Activated T-cell treated with anti-CD3 and anti-CD28 coated beads, Interleukin-2, amount 50 U/mL, for 1 hour (primary cell): ENCODE measurements around the gene PRDM10.
"Not testable (repeated sequence)": the region's sequence is repeated elsewhere in the genome, so short reads cannot be mapped to it uniquely, and the experiment has no call there.

Experiments used
- DNase-seq: peaks from one replicate; pipeline ENCODE4 v3.0.0-alpha.2; 2020

Gene PRDM10

DNA sequence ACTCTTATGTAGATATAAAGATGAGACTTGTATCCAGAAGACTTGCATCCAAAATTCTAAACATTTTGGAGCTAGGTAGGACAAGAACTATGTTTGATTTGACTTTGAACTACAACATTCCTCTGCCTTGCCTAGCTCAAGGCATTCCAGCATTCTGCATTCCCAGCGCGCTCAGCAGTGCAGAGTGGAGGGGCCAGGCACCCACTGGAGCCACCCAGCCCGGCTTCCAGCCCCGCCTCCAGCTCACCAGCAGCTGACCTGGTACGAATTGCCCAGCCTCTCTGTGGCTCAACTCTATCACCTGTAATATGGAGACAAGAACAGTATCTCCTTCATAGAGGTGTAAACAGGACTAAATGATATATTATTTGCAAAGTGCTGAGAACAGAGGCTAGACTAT lies 28.8 kb downstream of the PRDM10 start:
- DNase-seq = no peak

DNA sequence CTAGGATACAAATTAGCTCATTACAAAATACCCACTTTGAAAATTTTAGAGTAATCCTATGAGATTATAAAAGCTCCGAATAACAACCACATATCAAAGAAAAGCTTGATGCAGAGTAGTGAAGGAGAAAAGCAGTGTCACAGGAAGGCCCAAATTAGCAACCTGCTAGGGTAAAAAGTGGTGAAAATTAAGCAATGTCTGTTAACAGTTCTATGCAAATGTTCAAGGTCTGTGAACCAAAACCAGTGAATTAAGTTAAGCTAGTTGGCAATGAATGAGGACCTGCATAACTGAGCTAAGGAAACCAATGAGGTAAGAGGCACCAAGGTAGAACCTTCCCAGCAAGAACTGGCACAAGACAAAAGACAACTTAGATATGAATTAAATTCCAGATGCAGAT lies 29.6 kb downstream of the PRDM10 start:
- DNase-seq = no peak

DNA sequence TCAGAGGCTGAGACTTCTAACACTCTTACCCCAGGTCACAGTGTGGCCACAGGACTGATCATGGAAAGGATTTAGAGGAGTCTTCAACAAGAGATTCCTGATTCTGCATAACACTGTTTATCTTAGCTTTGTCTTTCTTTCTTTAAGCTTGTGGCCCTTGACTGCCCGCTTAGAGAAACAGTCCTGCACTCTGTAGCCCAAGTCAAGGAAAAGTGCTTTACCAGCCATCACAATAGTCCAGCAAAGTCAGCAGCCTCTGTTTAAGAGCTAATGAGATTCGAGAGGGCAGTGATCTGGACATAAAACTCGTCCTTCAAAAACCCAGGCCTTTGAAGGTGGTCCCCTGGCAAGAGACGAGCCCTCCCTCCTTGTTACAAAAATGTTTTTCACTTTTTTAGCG lies 30.0 kb downstream of the PRDM10 start:
- no peak for DNase-seq

DNA sequence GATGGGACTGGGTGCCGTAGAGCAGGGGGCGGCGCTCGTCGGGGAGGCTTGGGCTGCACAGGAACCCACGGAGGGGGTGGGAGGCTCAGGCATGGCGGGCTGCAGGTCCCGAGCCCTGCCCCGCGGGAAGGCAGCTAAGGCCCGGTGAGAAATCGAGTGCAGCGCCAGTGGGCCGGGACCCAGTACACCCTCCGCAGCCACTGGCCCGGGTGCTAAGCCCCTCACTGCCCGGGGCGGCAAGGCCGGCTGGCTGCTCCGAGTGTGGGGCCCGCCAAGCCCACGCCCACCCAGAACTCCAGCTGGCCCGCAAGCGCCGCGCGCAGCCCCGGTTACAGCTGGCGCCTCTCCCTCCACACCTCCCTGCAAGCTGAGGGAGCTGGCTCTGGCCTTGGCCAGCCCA lies 30.8 kb downstream of the PRDM10 start:
- DNase-seq = not testable (repeated sequence)

DNA sequence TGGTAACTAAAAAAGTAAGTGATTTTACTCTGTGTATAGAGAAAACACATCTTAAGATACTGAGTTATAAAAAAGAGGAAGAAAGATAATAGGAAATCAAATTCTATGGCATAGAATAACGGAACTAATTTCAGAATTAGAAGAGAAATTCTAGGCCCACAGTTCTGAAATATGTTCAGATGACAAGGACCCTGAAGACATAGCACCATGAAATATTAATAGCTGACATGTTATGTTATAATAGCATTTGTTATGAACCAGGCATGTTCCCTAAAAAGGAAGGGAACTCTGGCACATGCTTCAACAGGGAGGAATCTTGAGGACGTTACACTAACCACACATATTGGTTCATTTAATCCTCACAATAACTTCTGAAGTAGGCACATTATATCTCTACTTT lies 32.7 kb downstream of the PRDM10 start:
- no peak for DNase-seq

DNA sequence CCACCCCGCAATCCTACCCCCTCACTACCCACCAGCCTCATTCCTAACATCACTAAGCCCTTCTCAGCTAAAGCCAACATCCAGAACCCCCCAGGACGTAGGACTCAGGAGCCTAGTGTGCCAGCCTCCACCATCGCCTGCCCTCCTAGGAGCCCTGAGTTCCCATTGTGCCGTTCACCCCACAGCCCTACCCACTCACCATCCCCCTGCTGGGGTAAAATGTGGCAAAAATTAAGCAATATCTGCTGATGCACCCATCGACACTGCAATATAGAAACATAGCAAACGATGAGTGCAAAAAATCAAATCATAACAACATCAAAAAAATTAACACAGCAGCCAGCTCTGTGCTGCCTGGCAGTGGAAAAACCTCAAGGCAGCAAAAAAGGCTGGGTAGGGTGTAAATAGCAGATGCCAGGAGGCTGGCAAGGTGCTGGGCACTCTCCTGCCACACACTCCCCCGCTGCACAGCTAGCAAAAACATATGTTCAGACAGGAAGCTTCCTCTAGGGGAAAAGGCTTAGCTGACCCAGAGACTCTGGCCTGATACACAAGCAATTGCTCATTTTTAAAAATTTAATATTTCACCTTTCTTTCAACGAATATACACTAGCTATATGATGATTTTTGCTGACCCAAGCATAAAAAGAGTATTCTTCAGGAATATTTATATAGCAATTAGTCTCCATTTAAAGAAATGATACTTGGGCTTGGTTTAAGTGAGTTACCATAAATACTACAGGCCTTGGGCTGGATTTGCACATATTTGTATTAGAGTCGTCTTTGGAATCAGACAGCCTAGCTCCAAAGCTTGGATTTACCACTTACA lies 33.8 kb downstream of the PRDM10 start:
- no peak for DNase-seq

DNA sequence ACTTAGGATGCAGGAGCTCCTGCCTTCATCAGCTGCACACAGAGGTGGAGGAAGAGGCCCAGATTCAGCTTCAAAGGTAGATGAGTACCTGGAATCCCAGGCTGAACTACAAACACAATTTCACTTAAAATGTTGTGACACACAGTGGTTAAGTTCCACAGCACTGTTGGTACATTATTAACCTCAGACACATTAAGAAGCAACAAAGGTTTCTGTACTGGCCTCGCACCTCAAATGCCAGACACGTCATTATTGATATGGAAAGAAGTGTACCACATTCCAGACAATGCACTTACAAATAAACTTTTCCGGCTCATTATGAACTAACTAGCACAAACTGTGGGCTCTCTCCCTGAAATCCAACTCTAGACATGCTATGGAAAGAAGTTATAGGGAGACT lies 34.6 kb downstream of the PRDM10 start:
- DNase-seq = no peak

DNA sequence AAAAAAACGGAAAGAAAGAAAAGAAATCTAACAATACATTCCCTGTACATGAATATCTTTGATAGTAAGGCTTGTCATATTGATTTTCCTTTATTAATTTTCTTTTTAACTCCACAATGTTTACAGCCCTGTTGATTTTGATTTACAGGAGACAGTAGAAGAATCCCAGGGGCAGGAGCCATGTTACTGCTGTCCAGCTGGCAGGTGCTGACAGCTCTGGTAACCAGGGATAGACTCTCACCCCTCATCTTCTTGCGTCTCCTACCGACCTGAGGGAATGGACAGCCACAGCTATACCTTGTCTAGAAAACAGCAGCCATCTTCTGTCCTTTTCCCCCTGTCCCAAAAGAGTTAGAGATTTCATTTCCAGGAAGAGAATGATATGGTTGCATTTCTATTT lies 37.4 kb downstream of the PRDM10 start:
- DNase-seq = no peak

DNA sequence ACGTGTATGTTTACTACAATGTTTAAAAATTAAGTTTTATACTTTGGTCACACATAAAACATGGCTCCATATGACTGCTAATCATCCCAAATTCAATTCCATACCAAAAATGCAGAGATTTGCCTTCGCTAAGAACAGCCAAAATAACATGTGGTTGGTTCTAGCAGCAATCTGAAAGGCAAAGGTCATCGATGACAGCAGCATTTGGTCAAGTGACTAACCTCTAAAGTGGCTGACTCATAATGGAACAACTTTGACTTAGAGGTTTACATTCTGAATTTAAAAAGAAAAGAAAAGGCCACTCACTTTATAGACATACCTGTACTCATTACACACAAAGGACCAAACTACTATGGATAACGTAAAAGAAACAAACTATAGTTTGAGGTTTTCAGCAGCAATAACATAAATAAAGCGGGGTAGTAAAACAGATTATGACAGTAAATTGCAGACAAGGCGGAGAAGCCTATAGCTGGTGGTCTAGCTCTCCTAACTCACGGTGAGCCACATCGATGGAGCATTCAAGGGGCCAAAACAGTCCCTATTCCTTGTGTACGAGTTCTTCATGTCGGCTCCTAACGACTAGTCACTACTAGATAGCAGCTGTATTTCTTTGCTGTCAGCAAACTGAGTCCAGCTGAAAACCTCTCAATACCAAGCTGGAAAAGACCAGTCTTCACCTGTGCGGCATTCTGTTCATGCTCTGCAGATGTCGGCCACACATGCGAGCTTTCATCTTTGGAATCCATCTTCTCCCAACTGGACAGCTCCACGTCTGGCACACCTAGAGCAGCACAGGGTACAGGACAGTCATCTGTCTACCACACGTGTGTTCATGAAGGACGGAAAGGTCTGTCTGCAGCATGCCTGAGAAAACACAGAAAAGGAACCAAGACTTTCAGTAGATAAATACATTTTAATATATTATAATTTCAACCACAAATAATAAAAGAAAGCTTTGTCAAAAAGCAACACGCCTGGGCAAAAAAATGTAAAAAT lies 42.1 kb downstream of the PRDM10 start:
- DNase-seq = no peak

DNA sequence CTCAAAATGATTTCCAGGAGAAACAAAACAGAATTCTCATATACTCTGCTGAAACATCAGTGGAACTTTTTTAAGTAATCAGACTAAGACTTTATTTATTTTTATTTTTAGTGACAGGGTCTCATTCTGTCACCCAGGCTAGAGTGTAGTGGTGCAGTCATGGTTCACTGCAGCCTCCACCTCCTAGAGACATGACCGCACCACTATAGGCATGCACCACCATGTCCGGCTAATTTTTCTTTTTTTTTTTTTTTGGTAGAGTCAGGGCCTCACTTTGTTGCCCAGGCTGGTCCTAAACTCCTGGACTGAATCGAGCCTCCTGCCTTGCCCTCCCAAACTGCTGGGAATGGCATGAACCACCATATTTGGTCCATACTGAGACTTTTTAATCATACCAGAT lies 42.9 kb downstream of the PRDM10 start:
- DNase-seq = no peak

DNA sequence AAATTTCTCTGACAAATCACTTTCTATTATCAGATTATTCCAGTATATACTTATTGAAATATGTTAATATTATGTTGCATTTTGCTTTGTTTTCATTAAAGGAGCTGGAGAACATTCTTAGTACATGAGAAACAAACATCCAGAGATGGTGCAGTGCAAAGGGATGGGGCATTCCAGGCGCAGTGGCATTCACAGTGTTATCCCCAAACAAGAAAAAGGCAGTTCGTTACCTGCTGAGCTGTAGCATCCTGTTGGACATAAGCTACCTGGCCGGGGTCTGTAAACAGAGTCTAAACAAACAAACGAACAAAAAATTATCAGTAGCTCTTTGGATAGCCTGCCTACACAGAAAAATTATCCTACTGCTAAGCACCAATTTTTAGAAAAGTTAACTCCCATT lies 47.4 kb downstream of the PRDM10 start:
- DNase-seq = no peak

DNA sequence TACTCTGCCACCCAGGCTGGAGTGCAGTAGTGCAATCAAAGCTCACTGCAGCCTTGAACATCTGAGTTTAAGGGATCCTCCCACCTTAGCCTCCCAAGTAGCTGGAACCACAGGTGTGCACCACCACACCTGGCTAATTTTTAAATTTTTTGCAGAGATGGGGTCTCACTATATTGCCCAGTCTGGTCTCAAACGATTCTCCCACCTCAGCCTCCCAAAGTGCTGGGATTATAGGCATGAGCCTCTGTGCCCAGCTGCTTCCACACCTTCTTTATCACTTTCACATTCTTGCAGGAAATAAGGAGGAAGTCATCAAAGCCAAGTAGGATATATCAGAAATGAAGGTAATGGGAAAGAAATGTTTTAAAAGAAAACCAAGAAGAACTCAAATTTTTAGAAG lies 47.9 kb downstream of the PRDM10 start:
- DNase-seq = not testable (repeated sequence)

DNA sequence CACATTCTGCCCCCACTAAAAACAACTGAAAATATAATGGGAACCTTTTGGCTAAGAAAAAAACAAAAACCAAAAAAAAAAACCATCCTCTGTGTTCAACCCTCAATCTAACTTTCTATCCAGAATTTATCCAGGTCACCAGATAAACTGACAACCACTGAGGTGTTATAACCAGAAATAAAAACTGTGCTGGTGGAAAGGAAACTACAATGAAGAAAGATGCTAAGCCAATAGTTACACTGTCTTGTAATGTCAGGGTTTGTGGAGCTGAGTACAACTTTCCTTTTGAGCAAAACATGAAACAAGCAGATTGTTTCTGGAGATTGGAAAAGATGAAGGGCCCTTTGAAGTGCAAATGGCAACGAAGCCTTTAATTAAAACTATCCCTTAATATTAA lies 50.8 kb downstream of the PRDM10 start:
- no peak for DNase-seq

DNA sequence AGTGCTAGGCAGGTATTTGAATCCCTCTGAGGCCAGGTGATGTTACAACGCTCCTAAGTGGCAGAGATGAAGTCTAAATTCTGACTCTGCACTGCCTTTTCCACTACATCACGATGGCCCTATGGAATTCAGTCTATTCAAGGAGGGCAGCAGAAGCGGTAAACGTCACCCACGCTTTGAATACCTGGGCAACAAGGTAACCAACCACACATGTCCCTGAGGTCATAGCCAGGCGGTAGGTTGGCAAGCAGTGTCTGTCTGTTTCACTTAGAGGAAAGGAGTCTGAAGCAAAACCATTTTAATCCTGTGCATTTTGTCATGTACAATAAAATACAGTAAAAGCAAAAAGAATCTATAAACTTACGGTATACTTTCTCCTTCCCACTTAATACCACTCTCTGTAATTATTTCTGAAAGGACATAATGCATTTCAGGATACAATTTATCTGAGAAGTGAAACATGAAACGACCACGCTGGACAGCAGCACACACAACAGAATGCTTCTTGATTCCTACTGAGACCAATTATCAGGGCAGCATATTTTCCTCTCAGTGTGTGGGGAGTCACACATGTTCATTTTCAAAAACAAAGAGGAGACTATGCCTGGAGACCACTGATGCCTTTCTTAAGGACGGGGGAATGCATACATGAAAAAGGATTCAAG lies 51.3 kb downstream of the PRDM10 start:
- no peak for DNase-seq

DNA sequence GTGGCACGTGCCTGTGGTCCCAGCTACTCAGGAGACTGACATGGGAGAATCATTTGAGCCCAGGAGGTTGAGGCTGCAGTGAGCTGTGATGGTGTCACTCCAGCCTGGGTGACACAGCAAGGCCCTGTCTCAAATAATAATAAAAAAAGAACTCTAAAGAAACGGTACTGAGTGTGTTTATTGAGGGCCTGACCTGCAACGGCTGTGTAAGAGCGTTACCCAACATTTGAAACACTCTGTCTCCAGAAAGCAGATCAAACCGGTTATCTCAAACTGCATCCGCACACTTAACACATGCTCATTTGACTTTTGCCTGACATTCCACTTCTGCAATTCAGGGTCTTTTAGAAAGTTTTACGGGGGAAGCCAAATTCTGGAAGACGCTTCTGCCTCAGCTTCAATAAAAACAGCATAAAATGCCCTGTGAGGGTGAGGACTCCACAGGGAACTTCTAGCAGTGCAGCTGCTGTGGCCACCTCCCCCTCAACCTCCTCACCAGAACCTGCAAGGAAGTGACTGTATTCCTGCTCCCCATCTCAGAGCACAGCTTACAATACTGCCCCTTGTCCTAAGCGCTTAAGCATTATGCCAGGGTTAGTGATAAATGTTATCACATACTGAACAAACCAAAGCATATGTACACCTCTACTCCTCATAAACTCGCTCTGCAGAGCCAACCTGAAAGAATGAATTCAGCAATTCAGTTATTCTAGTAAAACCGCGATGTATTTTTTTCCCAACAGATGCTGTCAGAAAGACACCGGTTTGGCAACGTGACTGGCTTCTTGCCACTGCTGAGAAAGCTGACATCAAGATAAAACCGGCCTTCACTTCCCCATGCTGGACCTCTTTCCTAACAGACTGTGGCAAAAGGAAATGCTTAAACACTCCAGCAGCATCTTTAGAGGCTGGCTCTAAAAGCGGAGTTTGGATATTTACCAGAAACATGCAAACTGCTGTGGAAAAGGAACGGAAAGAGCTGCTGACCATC lies 52.2 kb downstream of the PRDM10 start:
- no peak for DNase-seq

DNA sequence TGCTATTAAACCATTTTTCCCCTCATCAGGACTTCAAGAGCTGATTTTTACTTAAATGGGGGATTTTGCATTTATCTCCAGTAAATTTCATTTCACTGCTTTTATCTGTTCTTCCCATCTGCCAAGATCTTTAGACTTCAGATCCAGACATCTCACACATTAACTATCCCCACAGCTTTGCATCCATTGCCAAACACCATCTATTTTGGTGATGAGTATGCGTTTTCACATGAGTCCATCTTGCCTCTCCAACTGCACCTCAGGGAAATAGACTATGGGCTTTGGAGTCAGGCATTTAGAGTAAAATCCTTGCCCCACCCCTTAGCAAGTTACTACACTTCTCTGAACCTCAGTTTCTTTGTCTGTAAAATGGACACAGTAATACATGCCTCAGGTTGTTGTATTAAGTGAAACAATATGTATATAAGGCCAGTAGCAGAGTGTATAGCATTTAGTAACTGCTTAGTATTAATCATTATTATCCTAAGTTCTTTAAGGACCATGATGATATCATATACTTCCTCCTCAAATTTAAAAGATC lies 53.6 kb downstream of the PRDM10 start:
- DNase-seq = no peak

DNA sequence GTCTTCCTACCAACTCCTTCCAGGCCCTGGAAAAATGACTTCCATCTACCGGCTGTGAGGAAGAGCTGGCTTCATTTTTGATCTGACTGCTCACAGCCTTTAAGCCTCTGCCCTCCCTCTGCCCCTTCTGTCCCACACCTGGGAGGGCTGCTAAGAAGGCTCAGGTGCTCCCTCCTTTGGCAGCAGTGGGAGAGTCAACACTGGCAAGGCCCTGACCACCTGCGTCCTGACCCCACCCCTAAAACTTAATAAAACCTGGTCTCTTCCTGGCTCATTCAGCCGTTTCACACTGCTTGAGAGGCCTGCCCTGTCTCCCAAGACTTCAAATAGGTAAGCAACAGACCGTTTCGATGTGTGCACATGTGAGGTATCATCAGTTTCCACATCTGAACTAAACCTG lies 55.2 kb downstream of the PRDM10 start:
- no peak for DNase-seq

DNA sequence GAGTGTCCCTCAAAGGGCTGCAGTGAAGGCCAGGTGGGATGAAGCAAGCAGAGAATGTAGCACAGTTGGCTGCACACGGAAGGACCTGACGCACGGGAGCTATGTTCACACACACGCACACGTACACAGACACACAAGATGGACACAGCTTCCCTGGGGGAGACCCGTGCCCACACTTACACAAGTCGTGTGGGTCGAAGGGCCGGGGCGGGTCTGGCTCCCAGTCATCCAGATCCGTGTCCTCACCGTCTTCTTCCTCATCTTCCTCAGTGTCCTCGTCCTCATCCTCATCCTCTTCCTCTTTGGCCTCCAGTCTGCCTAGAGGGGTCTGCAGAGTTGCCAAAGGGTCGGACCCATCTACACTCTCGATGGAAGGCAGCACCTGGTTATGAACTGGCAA lies 55.7 kb downstream of the PRDM10 start:
- no peak for DNase-seq

DNA sequence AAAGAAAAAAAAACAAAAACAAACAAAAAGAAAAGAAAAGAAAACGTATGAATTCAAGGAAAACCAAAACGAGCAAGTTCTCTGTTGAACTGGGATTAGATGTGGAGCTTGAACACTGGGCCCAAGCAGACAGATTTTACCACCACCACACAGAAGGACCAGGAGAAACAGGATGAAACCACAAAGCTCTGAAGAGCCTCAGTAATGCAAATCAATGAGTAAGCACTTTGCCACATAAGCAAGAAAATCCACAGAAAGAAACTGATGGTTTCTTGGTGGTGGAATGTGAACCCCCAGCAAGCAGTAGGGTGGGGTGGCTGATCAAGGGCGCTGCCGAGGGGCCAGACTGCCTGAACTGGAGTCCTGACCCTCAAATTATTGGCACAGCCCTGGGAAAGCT lies 56.4 kb downstream of the PRDM10 start:
- DNase-seq = no peak

DNA sequence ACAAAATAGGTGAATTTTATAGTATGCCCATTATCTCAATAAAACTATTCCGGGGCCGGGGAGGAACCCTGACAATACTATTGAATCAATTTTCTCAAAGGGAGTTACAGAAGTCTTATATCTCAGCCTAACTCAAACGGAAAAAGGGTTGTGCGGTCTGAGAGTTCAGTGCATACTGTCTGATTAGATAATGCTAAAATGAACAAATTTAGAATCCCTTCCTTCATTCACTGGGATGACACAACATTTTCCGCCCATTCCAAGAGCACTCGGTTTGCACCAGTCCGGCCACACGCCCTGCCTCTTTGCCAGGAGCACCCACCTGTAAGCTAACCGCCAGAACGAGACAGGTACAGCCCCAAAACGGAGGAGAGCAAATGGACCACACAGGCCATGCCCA lies 57.3 kb downstream of the PRDM10 start:
- DNase-seq = no peak

DNA sequence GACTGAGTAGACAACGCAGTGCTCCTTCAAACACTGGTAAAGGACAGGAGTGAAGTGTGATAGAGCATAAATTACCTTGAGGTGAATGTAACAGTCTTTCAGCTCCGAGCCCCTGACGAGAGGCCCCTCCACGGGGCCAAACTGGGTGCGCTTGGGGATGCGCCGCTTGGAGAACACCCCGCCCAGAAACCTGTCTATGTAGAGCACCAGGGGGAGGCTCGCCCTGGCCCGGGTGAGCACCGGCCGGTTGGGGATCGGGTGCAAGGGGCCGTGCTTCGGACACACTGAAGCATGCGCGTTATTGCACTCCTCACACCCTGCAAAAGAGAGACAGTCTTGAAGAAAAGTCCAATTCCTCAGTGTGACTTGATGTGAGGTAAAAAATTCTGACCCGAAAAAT lies 57.9 kb downstream of the PRDM10 start:
- no peak for DNase-seq

DNA sequence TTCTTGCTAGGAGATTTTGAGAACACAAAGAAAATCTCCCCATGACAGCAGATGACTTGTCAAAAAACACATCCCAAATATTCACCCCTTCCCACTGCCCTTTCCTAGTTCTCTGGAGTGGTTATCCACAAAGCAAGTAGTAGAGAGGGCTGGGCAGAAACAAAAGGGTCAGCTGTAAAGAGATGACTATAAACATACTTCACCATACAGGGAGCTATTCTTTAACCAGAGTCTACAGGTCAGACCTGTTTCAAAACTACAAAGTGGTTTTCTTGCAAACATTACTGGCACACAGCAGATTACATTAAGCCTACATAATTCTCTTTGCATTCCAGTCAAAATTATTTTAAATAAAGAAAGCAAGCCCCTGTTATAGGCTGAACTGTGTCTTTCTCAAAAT lies 59.6 kb downstream of the PRDM10 start:
- DNase-seq = no peak
